NCI-H2227 treated with DMSO at 0.1 percent for 48 hours (cell line): ENCODE results near the gene TPO.
"Not testable (repeated sequence)": the region's sequence is repeated elsewhere in the genome, so short reads cannot be mapped to it uniquely, and the experiment has no call there.

Experiments
- DNase-seq: peaks from one replicate; lab custom pipeline; 2025; lab: John Stamatoyannopoulos, UW

The TPO gene

DNA sequence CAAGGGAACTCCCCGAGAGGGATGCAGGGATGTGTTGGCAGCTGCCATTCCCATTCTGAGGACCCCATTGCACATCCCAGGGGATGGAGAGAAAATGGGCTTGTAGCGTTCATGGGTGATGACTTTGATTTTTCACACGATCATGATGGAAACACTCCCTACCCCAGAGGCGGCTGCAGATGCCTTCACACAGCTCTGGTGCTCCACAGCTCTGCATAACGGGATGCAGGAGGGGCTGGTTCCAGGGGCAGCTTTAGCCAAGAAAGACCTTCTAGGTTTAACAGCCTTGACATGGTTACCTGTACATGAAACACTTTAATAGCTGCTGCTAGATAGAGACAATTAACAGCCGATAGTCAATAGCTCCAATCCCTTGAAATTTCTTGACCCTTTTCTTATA lies 88.7 kb downstream of the TPO start:
- DNase-seq = no peak

DNA sequence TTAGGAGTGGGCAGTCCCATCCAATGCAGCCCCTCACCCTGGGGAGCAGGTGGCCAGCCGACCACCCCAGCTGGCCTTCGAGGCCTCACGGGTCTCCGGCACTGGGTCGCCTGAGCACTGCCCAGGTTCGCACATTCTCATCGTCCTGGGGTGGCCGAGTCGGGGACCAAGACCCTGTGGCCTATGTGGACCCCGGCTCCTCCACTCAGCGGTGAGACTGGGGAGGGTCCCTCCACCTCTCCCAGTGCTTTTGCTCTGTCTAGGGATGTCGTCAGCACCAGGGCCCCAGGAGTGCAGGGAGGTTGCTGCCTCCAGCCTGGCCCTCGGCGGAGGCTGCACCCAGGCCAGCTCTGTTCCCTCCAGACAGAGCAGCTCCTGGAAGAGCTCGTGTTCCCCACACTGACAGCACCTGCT lies 89.6 kb downstream of the TPO start:
- no peak for DNase-seq

DNA sequence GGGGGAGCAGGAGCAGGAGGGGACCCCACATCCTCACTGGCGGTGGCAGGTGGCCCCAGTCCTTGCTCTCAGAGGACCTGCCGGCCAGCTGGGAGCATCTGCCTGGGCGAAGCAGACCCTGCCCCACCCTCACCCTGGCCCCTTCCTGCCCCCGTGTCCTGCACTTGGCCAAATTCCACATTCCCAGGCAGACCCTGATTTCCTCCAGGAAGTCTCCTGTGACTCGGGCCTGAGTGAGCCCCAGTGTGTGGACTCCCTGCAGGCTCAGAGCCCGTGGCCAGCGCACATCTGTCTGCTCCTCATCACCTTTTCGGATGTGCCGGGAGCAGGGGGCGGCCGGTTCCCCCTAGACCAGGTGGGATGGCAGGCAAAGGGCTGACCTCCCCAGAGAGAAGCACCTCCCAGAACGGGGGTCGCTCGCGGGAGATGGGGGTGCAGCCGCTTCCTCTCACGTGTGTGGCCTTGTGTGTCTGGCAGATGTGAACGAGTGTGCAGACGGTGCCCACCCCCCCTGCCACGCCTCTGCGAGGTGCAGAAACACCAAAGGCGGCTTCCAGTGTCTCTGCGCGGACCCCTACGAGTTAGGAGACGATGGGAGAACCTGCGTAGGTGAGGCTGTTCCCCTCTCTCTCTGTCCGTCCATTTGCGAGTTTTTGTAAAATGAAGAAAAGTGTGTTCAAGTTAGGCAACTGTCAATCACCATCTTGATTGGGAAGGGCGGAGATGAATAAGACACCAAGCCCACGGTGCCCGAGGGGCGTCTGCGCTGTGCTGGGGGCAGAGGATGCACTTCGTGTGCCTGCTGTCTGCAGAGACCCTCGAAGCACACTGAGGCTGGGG lies 90.4 kb downstream of the TPO start:
- no peak for DNase-seq

GRCh38 chr2:1504311-1504750 lies 91.1 kb downstream of the TPO start:
- no peak for DNase-seq

DNA sequence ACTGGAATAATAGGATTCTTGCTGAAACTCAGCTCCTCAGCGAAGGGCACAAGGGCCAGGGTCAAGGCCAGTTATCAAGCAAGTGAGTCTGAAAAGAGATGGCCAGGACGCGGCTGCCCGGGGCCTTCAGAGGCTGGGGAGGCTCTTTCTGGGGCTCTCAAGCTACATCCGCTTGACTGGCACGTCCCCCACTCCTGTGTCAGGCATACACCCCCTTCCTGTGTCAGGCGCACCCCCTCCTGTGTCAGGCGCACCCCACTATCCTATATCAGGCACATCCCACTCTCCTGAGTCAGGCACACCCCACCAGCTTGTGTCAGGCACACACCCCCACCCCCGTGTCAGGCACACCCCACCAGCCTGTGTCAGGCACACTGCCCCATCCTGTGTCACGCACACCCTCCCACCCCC lies 91.8 kb downstream of the TPO start:
- no peak for DNase-seq

GRCh38 chr2:1509271-1510065 lies 96.2 kb downstream of the TPO start:
- DNase-seq = no peak

GRCh38 chr2:1510176-1510575 lies 96.9 kb downstream of the TPO start:
- no peak for DNase-seq

GRCh38 chr2:1511455-1511854 lies 98.2 kb downstream of the TPO start:
- no peak for DNase-seq

DNA sequence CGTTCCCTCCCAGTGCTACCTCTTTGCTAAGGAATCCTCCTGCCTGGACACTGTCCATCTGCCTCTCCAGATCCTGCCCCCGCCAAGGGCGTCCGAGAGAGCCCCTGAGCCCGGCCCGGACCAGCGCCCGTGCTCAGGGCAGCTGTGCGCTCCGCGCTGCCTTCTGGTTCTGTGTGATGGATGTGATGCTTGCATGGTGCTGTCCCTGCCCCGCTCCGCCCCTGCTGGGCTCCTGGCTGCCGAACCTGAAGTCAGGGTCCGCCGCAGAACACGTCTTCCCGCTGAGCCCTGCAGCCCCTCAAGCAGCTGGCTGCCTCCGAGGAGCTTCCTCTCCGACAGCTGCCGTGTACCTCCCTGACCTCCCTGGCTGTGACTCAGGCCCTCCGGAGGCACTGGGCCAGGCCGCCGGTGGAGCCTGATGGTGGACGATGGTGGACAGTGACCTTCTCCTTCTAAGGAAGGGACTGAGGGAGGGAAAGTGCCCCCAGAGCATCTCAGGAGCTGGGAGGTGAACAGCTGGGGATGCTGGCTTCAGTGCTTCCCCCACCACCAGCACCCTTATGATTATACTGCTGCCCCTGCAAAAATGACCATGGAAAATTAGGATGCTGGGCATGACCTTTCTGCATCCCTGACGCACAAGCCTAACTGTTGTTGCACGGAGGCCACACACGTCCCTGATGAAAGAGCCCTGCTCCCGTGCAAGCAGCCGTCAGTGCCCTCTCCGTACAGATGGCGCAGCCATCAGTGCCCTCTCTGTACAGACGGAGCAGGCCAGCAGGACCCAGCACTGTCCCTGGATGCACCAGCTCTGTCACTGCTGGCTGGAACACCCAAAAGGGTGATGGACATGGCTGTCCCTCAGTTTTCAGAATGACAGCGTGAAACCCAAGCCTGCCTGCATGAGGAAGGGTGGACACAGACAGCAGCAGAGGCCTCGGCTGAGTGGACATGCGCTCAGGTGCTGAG lies 99.3 kb downstream of the TPO start:
- no peak for DNase-seq

- no peak for DNase-seq
Observed at GRCh38 chr2:1514391-1515072, 101.3 kb downstream of the TPO start.

DNA sequence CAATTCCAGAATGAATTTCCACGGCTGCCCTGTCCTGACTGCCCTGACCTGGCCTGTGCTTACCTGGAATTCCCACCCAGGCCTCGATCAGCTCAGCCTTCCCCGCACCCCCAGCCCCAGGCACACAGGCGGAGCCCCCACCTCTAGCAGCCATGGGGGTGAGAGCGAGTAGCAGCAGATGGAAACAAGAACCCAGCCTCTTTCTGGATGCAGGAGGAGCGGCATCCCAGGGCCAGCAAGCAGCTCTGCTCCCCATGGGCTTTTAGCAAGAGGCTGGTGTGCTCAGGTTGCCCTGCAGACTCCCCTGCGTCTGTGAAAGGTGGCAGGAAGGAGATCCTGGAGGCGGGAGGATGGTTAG lies 101.8 kb downstream of the TPO start:
- DNase-seq = no peak

DNA sequence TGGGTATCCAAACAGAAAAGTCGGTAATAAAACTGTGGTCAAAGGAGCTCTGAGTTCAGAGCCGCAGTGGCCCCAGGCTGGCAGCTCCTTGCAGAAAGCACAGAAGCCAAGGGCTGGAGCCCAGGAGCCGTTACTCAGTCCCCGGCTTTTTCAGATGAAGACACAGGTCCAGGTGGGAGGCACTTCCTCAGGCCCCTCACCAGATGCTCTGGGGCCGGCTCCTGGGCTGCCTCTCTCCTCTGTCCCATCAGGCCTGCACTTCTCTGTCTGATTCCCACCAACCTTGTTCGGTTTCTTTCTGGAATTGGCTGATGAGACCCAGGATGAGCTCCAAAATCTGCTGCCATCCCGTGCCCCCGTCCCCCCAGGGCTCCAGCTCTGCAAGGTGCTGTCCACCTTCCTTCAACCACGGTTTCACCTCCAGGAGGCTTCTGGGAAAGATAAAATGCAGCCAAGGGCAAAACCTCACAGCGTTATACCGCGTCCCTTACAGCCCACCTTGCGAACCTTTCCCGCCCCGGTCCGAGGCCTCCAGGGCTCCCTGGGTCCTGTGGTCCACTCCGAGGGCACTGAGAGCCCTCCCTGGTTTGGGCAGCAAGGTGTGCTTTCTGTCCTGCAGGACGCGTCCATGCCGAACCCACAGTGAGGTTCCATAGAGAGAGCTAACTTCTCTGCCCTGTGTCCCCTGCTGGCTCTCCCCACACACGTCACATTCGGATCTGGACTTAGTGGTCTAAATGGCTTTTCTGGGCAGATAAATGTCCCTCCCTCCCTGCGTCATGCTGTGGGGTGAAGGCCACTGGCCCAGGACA lies 102.9 kb downstream of the TPO start:
- DNase-seq = no peak

- no peak for DNase-seq
Observed at GRCh38 chr2:1516798-1517060, 103.5 kb downstream of the TPO start.

DNA sequence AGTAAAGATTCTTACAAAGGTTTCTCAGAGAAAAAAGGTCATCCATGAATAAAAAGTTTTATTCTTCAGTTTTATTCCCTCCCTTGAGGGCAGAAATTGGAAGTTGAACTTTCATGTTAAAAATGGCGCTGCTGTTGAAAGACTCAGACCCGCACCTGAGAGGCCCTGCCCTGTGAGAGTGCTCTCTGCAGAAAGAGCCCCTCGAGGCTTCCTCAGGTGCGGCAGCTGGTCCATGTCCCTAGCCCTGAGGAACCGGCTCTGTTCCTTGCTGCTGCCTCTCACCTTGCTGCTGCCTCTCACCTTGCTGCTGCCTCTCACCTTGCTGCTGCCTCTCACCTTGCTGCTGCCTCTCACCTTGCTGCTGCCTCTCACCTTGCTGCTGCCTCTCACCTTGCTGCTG lies 104.0 kb downstream of the TPO start:
- not testable (repeated sequence) for DNase-seq

DNA sequence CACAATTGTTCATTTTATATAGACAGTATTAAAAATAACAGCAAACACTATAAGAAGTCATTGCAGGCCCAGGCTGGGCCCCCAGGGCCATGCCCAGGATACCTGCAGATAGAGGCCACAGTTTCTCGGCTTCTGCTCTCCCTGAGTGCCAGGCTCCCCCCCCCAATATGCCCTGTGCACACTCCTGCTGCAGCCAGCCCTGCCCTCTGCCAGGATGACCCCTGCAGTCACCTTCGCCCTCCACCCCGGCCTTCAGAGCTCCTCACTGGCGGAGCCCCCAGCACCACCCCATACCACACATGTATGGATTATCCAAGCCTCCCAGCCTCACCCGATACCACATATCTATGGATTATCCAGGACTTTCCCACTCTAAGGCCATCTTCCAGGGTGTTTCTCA lies 104.5 kb downstream of the TPO start:
- no peak for DNase-seq

DNA sequence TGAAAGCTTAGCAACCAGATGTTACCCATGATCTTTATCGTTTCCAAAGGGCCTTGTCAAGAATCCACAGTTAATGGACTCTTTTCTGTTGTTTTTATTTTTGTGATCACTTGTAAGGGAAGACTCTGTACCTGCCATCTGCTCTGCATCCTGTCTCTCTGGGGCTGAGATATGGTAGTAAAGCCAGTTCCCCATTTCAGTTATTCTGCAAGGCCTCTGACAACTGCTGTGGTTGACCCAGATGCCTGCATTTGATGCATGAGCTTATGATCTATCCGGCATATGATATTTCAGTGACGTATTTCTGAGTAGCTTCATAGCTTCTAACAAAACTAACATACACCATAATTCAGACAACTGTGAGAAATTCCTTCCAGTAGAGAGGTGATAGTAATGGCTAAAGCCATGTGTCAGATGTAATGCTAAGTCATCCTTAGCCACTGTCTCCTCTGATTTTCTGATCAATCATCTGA lies 105.1 kb downstream of the TPO start:
- no peak for DNase-seq

DNA sequence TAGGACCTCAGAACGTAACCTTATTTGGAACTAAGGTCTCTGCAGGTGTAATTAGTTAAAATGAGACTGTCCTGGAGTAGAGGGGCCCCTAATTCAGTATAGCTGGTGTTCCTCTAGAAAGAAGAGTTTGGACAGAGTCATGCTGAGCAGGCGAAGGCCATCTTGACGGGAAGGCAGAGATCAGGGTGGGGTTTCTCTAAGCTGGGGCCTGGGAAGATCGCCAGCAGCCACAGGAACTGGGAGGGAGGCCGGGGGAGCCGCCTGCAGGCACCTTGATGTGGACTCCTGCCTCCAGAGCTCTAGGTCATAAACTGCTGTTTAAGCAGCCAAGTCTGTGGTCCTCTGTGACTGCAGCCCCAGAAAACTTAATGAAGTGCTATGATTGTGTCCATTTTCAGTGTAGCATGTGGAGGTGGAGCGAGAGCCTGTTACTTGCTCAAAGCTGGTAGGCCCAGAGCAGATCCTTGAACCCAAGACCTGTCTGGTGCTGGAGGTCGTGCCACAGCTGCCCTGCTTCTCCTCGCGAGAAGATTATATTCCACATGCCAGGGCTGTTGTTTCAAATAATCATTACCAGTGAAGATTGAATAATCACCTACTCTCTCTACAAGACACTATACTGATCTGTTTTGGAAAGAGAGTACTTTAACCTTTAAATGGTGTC lies 105.7 kb downstream of the TPO start:
- DNase-seq = no peak

GRCh38 chr2:1521191-1521877 lies 108.1 kb downstream of the TPO start:
- DNase-seq = no peak
